Keratinocyte (primary cell): Measurements from ENCODE around the gene POMT2.

Experiments
- EZH2 ChIP-seq: IDR thresholded peaks from one replicate; pipeline ENCODE4 v1.6.1; 2012; ENCODE audit warnings: inconsistent platforms, mild to moderate bottlenecking, low read length, moderate library complexity
- TF ChIP-seq, protein P1 (sequence below), 3 experiments: IDR thresholded peaks in 1 of 3; conservative IDR thresholded peaks in 1 of 3; optimal IDR thresholded peaks in 1 of 3; 2 replicates in 2 of 3; 3 replicates in 1 of 3; pipeline versions ENCODE3 to v1.5.1; 2011; ENCODE audit warnings: low read length in 3 of 3, mild to moderate bottlenecking in 3 of 3, moderate library complexity in 2 of 3, control low read depth in 1 of 3, inconsistent platforms in 1 of 3; ENCODE audit not compliant: insufficient read depth in 2 of 3; ENCODE audit errors: extremely low read depth in 1 of 3

DNA sequence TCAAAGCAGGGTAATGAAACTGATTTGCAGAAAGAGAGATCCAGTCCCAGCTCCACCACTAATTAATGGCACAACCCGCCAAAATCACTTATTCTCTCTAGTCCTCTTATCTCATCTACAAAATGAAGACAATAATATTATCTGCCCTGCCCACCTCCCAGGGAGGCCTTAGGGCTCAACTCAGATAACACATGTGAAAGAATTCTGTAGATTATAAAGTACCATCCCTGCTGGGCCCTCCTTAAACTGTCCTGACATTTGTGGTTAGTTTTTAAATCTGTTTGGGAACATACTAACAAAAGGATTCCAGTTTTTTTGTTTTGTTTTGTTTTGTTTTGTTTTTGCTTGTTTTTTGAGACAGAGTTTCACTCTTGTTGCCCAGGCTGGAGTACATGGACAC, 7.3 kb downstream of the POMT2 start:
- TF ChIP-seq EZH2 = no peak
- TF ChIP-seq, protein P1, sequence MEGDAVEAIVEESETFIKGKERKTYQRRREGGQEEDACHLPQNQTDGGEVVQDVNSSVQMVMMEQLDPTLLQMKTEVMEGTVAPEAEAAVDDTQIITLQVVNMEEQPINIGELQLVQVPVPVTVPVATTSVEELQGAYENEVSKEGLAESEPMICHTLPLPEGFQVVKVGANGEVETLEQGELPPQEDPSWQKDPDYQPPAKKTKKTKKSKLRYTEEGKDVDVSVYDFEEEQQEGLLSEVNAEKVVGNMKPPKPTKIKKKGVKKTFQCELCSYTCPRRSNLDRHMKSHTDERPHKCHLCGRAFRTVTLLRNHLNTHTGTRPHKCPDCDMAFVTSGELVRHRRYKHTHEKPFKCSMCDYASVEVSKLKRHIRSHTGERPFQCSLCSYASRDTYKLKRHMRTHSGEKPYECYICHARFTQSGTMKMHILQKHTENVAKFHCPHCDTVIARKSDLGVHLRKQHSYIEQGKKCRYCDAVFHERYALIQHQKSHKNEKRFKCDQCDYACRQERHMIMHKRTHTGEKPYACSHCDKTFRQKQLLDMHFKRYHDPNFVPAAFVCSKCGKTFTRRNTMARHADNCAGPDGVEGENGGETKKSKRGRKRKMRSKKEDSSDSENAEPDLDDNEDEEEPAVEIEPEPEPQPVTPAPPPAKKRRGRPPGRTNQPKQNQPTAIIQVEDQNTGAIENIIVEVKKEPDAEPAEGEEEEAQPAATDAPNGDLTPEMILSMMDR (optimal IDR thresholded peaks at IDR 0.05 in 1 of 3, IDR thresholded peaks at IDR 0.05 in 1 of 3, conservative IDR thresholded peaks at IDR 0.05 in 1 of 3; ENCODE audit: extremely low read depth in 1 of 3, insufficient read depth in 2 of 3, low read length in 3 of 3) = no peak
